Osteoblast (primary cell): ENCODE data around the gene MTMR11. TPM values are rescaled to one million over a fixed set of nuclear protein-coding genes. Genes with fewer than 3 reads are reported as not detected.

Source experiments
- DNase-seq: peaks from one replicate; pipeline ENCODE4 v3.0.0; 2011; ENCODE audit warnings: low spot score, mixed read lengths; ENCODE audit not compliant: insufficient read length; ENCODE audit errors: missing footprints
- H2AFZ ChIP-seq: 2 replicates; pipeline ENCODE4 v1.6.0; 2011; ENCODE audit warnings: mild to moderate bottlenecking, low read length
- H3K27ac ChIP-seq: 2 replicates; pipeline ENCODE4 v1.5.1; 2011; ENCODE audit warnings: mild to moderate bottlenecking, low read depth, low read length, moderate library complexity
- H3K27me3 ChIP-seq: 2 replicates; pipeline ENCODE4 v1.6.0; 2012; ENCODE audit warnings: mild to moderate bottlenecking, control low read depth, inconsistent platforms, low read length, moderate library complexity; ENCODE audit not compliant: insufficient read depth
- H3K36me3 ChIP-seq: 2 replicates; pipeline ENCODE4 v1.5.1; 2011; ENCODE audit warnings: mild to moderate bottlenecking, low read length, control low read depth, moderate library complexity; ENCODE audit not compliant: insufficient read depth
- H3K4me1 ChIP-seq: 2 replicates; pipeline ENCODE4 v1.5.1; 2011; ENCODE audit warnings: mild to moderate bottlenecking, low read length, control low read depth, moderate library complexity; ENCODE audit not compliant: insufficient read depth
- H3K4me2 ChIP-seq: 2 replicates; pipeline ENCODE4 v1.6.0; 2011; ENCODE audit warnings: mild to moderate bottlenecking, low read length; ENCODE audit not compliant: insufficient read depth
- H3K4me3 ChIP-seq: fragments of 200-600 bp; sonication (generic); 3 replicates; pipeline ENCODE4 v1.5.1; 2012; ENCODE audit warnings: mild to moderate bottlenecking, low read length, inconsistent platforms; ENCODE audit not compliant: insufficient read depth
- H3K79me2 ChIP-seq: 2 replicates; pipeline ENCODE4 v1.6.0; 2012; ENCODE audit warnings: mild to moderate bottlenecking, low read length, control low read depth, inconsistent platforms; ENCODE audit not compliant: insufficient read depth
- H3K9me3 ChIP-seq: 2 replicates; pipeline ENCODE4 v1.5.1; 2011; ENCODE audit warnings: low read depth, low read length, control low read depth
- H4K20me1 ChIP-seq: 2 replicates; pipeline ENCODE4 v1.6.0; 2012; ENCODE audit warnings: mild to moderate bottlenecking, low read length, control low read depth; ENCODE audit not compliant: insufficient read depth
- total RNA-seq: library from RNA; depleted of rRNA; stranded (reverse); fragments of >200 nt; gene quantifications from 2 replicates; pipeline ENCODE4 v1.2.3, GENCODE V29; 2012
- TF ChIP-seq, protein P1 (sequence below): IDR thresholded peaks from 2 replicates; pipeline ENCODE4 v1.5.1; 2011; ENCODE audit warnings: mild to moderate bottlenecking, low read depth, low read length, moderate library complexity; ENCODE audit errors: extremely low read depth

MTMR11 gene
- total RNA-seq, 1 donor, result 7.2 TPM

DNA sequence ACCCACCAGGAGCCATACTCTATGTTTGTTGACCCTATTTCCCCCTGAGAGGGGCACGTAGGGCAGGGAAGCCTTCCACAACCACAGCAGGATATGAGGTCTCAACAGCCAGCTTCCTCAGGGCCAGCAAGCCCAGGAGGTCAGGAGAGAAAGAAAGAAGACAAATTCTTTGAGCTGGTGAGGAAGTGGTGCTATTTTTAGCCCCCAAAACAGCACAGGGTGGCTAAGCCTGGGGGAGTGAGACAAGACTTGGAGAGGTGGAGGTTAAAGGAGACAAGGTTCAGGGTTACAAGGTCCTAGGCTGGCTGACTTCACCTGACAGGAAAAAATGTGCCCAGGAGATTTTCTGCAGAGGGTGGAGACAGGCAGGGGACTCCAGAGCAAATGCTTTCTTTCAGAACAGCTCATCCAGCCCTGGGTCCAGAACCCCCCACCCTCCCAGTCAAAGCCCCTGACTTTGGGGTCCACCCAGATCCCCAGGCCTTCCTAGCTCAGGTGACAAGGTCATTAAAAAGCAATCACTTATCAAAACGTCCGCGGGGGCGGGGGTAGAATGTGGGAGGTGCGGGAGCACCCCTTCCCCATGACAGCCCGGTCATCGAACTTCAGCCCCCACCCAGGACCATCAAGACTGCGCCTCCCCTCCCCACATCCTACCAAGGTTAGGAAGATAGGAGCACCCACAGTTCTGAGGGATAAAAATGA is 20.3 kb downstream of the MTMR11 start:
- Histone ChIP-seq H2AFZ (no peak overlapping the region), H4K20me1 (no peaks in the 10 kb centered on the region), H3K4me3 (peak overlapping the region; percentile 79), H3K4me2 (peak overlapping the region; percentile 83), H3K9me3 (no peaks in the 10 kb centered on the region), H3K79me2 (peaks cover 9% of the 10 kb centered on the region), H3K4me1 (peaks cover 8% of the 10 kb centered on the region), H3K27ac (no peak overlapping the region), H3K36me3 (peaks cover 2% of the 10 kb centered on the region), H3K27me3 (no peaks in the 10 kb centered on the region)
- TF ChIP-seq, protein P1, sequence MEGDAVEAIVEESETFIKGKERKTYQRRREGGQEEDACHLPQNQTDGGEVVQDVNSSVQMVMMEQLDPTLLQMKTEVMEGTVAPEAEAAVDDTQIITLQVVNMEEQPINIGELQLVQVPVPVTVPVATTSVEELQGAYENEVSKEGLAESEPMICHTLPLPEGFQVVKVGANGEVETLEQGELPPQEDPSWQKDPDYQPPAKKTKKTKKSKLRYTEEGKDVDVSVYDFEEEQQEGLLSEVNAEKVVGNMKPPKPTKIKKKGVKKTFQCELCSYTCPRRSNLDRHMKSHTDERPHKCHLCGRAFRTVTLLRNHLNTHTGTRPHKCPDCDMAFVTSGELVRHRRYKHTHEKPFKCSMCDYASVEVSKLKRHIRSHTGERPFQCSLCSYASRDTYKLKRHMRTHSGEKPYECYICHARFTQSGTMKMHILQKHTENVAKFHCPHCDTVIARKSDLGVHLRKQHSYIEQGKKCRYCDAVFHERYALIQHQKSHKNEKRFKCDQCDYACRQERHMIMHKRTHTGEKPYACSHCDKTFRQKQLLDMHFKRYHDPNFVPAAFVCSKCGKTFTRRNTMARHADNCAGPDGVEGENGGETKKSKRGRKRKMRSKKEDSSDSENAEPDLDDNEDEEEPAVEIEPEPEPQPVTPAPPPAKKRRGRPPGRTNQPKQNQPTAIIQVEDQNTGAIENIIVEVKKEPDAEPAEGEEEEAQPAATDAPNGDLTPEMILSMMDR, result no peak
- DNase-seq, result no peak

GRCh38 chr1:149915429-149916192 is 21.1 kb downstream of the MTMR11 start:
- no peaks in the 10 kb centered on the region for H4K20me1 ChIP-seq
- H3K27ac ChIP-seq, result no peak overlapping the region
- no peak overlapping the region for H2AFZ ChIP-seq
- H3K27me3 ChIP-seq, result no peaks in the 10 kb centered on the region
- no peak overlapping the region for H3K4me2 ChIP-seq
- TF ChIP-seq, protein P1, result no peak
- H3K9me3 ChIP-seq, result no peaks in the 10 kb centered on the region
- H3K4me1 ChIP-seq, result peaks cover 8% of the 10 kb centered on the region
- H3K79me2 ChIP-seq, result peaks cover 9% of the 10 kb centered on the region
- no peak overlapping the region for H3K4me3 ChIP-seq
- H3K36me3 ChIP-seq, result peaks cover 4% of the 10 kb centered on the region
- DNase-seq, result no peak

GRCh38 chr1:149914545-149914944 is 22.1 kb downstream of the MTMR11 start:
- H3K4me1 ChIP-seq, result peaks cover 8% of the 10 kb centered on the region
- peaks cover 10% of the 10 kb centered on the region for H3K36me3 ChIP-seq
- TF ChIP-seq, protein P1, result no peak
- DNase-seq, result no peak
- H3K4me2 ChIP-seq, result no peak overlapping the region
- H2AFZ ChIP-seq, result no peak overlapping the region
- H3K9me3 ChIP-seq, result no peaks in the 10 kb centered on the region
- no peaks in the 10 kb centered on the region for H3K27me3 ChIP-seq
- H4K20me1 ChIP-seq, result no peaks in the 10 kb centered on the region
- no peak overlapping the region for H3K27ac ChIP-seq
- peaks cover 9% of the 10 kb centered on the region for H3K79me2 ChIP-seq
- H3K4me3 ChIP-seq, result no peak overlapping the region

DNA sequence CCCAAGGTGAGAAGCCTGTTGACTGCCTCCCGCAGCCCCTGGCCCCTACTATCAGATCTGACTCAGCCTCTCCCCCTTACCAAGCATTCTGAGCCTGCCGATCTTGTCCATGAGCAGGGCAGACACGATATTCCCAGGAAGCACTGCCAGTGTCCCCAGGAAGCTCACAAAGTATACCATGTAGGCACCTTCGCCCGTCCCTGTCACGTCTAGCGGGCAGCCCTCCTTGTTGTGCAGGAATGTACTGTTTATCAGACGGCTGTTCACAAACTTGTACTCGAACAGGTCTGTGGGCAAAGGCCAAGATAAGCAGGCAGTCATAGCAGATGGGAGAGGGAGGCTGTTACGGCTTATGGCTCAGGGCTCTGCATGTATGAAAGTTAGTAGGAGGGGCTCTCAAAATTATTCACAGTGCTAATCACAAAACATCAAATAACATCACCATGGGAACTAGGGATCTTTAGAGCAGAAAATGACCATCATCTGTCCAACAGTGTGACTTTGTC is 30.1 kb downstream of the MTMR11 start:
- Histone ChIP-seq H3K9me3 (no peaks in the 10 kb centered on the region), H3K27ac (no peak overlapping the region), H3K4me3 (no peak overlapping the region), H3K4me2 (no peak overlapping the region), H3K36me3 (peaks cover 25% of the 10 kb centered on the region), H3K4me1 (no peaks in the 10 kb centered on the region), H3K27me3 (no peaks in the 10 kb centered on the region), H4K20me1 (no peaks in the 10 kb centered on the region), H3K79me2 (no peaks in the 10 kb centered on the region), H2AFZ (no peak overlapping the region)
- TF ChIP-seq, protein P1, result no peak
- no peak for DNase-seq
